ENCODE measurements around the gene KLF11.

KLF11 gene

GRCh38 chr2:10043256-10043905 lies at the start of gene KLF11:
TSS of gene KLF11 (plus strand) at chr2:10043550. CDS start at chr2:10043717, 167 bp downstream.
- DNase-seq: peak; percentile 90

DNA sequence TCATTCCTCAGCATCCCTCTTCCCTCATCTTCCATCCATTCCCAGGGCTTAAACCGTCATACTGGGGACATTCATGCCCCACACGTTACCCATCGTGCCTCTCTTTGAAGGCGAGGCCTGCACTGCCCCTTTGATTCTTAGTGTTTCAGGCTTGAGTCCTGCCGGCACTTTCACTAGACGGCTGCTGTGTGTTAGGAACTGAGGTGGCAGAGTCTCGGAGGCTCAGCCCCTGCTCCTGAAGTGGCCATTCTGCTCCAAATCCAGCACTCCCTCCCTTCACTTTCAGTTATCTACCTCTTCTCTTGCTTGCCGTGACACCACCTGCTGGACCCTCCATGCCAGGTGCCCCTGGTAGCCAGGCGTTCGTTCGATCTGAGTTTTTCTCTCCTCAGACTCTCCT lies 48.9 kb upstream of the KLF11 start:
- DNase-seq: no peak

DNA sequence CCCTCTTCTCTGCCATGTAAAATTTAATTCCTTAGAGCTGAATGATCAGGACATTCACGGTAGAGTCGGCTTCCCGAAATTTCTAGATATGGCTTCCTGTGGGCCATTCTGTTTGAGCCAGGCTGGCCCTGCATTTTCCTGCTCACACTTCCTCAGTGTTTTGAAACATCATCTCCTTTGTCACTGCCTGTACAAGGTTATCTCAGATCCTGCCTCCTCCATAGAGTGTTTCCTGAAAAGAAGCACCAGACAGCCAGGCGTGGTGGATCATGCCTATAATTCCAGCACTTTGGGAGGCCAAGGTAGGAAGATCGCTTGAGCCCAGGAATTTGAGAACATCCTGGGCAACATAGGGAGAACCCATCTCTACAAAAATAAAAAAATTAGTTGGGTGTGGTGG lies 48.3 kb upstream of the KLF11 start:
- DNase-seq: no peak

- no peak for DNase-seq
Measured at GRCh38 chr2:9996321-9996720, 47.0 kb upstream of the KLF11 start.

- DNase-seq: no peak
Measured at GRCh38 chr2:9997936-9998335, 45.4 kb upstream of the KLF11 start.

DNA sequence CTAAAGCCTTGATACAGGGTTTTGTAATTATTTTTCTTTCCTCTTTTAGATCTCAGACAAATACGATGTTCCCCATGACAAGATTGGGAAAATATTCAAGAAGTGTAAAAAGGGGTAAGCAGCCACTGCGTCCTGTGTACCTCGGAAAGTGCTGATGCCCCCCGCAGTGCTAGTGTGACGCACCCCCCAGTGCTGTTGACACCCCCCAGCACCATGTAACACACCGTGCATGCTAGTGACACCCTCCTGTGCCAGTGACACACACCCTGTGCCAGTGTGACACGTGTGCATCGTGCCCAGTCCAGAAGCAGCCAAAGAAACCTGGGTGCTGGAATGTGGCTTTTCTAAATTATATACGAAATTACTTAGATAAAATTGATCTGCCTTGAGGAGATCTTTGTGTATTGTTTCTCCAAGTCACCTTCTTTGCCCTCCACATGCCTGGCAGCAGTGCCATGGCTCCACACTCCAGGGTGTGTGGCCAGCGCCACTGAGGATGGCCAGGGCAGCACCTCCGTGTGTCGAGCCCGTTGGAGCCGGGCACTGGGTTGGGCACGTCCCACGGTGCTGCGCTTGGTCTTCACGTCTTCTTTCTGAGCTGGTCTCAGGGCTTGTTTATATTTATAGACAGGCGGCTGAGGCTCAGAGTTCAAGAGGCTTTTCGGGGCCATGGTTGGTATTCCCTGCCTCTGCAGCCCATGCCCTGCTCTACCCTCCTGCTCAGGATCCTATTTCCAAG lies 44.3 kb upstream of the KLF11 start:
- no peak for DNase-seq

- DNase-seq: no peak
Measured at GRCh38 chr2:9999693-10000092, 43.7 kb upstream of the KLF11 start.

DNA sequence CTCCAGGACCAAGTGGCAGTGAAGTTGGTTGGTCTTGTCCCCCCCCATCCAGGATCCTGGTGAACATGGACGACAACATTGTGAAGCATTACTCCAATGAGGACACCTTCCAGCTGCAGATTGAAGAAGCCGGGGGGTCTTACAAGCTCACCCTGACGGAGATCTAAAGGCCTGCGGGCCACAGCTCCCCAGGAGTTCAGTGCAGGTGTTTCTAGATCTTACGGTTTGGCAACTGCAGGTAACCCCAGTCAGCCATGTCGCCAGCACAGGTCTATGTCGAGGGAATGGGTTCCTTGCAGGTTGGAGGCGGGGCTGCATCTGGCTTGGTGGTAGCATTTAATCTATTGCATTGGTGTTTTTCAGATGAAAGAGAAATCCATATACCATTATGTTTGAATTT lies 42.8 kb upstream of the KLF11 start:
- no peak for DNase-seq

- no peak for DNase-seq
Measured at GRCh38 chr2:10001586-10001985, 41.8 kb upstream of the KLF11 start.

DNA sequence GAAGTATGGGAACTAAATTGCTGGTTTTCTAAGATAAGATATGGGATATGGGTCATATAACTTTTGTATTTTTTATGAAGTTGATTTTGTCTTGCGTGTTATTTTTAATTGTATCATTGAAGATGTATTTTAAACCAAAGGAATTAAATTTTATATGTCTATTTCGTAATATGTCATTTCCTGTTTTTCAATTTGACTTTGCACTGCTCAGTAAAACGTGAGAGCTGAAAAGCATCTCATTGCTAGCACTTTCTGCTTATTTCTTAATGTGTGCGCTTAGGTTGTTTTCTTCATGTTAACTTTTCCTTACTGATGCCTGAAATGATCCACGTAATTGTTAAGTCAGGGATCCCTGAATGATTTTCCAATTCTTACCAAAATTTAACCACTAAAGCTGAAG lies 41.2 kb upstream of the KLF11 start:
- no peak for DNase-seq

GRCh38 chr2:10002681-10003080 lies 40.7 kb upstream of the KLF11 start:
- DNase-seq: no peak

- DNase-seq: no peak
Measured at GRCh38 chr2:10003206-10004125, 39.9 kb upstream of the KLF11 start.

DNA sequence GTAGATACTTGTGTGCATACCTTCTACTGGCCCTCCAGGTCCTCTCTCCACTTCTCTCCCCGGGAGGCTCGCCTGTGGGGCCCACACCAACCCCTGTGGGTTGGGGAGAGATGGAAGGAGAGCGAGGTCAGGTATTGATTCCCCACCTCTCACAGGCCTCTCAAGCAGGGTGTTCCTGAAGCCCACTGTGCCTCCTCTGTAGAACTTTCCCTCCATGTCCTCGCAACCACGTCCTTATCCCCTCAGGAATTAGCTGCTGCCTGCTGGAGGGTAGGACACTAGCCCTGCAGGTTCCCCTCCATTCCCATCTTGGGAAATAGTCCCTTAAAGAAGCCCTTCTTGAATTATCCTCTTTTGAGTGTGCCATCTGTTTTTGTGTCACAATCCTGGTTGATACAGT lies 38.9 kb upstream of the KLF11 start:
- no peak for DNase-seq

DNA sequence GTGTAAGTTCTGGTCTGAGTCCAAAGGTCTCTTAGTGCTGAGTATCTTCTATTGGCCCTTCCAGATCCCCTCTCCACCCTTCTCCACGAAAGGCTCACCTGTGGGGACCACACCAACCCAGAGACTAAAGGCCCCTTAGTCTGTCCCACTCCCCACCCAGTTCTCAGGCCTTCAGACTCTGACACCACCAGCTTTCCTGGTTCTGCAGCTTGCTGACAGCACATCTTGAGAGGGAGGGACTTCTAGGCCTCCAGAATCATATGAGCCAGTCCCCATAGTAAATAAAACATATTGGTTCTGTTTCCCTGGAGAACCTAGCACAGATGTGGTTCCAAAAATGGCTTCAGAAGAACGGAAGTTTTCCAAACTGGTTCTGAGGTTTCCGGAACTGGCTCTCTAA lies 38.5 kb upstream of the KLF11 start:
- no peak for DNase-seq

GRCh38 chr2:10005461-10006235 lies 37.7 kb upstream of the KLF11 start:
- no peak for DNase-seq

- DNase-seq: peak; percentile 13
Measured at GRCh38 chr2:10006236-10007161, 36.9 kb upstream of the KLF11 start.

GRCh38 chr2:10007435-10007834 lies 35.9 kb upstream of the KLF11 start:
- DNase-seq: peak; percentile 15

- DNase-seq: no peak
Measured at GRCh38 chr2:10007921-10008808, 35.2 kb upstream of the KLF11 start.

DNA sequence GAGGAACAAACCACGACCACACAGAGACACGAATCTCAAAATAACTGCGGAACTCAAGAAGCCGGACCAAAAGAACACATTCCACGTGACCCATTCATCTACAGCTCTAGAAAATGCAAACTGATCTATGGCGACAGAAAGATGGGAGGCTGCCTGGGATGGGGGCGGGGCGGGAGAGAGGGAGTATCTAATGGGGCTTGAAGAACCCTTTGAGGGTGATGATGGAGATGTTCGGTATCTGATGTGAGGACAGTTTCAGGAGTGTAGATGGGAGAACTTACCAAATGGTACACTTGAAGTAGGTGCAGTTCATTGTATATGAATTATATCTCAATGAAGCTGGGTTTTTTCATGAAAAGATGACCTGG lies 34.6 kb upstream of the KLF11 start:
- no peak for DNase-seq

DNA sequence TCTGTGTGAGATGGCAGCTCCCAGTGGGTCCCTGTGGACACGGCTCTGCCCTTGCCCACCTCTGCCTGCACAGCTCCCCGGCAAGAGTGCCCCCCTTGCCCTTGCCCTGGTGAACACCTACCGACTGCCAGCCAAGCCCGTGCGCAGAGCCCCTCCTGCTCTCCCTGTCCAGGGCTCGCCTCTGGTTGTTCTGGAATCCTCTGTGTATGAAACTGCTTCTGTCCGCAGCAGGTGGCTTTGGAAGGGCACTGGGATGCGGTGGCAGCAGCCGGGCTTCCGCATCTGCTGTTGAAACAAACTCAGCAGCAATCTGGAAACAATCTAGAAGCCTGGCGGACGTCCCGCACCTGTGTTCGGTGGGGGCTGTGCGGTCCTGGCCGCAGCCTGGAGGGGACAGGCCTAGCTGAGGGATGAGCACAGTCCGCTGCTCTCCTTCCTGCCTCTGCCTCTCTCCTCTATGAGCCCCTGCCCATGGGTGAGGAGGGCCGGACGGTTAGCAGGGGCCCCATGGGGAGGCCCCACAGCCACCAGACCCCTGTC lies 34.0 kb upstream of the KLF11 start:
- no peak for DNase-seq

Data from EL (cell line).